Panc1 (cell line): ENCODE measurements around the gene C22orf15. TPM values are rescaled to one million over a fixed set of nuclear protein-coding genes. Genes with fewer than 3 reads are reported as not detected.

ENCODE experiments used
- ATAC-seq: fragments of 200-7000 bp; cut with Tn5 transposase; 2 replicates; pipeline ENCODE4 v1.9.1; 2020; ENCODE audit warnings: mild to moderate bottlenecking, moderate library complexity
- BruUV-seq: library from RNA; stranded (reverse); fragments of 400-500 nt; replicated peaks from 2 replicates; lab custom pipeline; 2021; lab: Mats Ljungman, UMichigan
- CTCF ChIA-PET: fragments of 300-600 bp; sonication (Branson Sonifier 250); formaldehyde crosslinking; loops from one replicate; lab custom pipeline; 2022; ENCODE audit warnings: antibody characterized with exemption; lab: Charles Lee
- POLR2A ChIA-PET: fragments of 300-600 bp; sonication (Branson Sonifier 250); formaldehyde crosslinking; loops from one replicate; lab custom pipeline; 2022; ENCODE audit warnings: antibody characterized with exemption; lab: Charles Lee
- DNase-seq: peaks from one replicate; pipeline ENCODE4 v3.0.0-alpha.2; 2010; ENCODE audit warnings: low read depth, low spot score
- H3K27ac ChIP-seq: 2 replicates; pipeline ENCODE4 v1.5.1; 2011; ENCODE audit warnings: mild to moderate bottlenecking, low read length, inconsistent platforms
- H3K27me3 ChIP-seq: fragments of 200-500 bp; sonication (Bioruptor generic); 2 replicates; pipeline ENCODE4 v1.6.0; 2014; ENCODE audit warnings: low read length, inconsistent platforms; ENCODE audit not compliant: control insufficient read depth, insufficient read depth
- H3K36me3 ChIP-seq: fragments of 200-500 bp; sonication (Bioruptor generic); 2 replicates; pipeline ENCODE4 v1.5.1; 2014; ENCODE audit warnings: inconsistent platforms, mild to moderate bottlenecking, low read length, moderate library complexity; ENCODE audit not compliant: control insufficient read depth, insufficient read depth
- H3K4me1 ChIP-seq: 2 replicates; pipeline ENCODE4 v1.5.1; 2011; ENCODE audit warnings: inconsistent platforms, mild to moderate bottlenecking, low read length, moderate library complexity; ENCODE audit not compliant: control insufficient read depth, insufficient read depth
- H3K4me3 ChIP-seq, 2 experiments: 2 replicates each; pipeline ENCODE4 v1.5.1; 2011 to 2012; ENCODE audit warnings: low read depth in 2 of 2, low read length in 2 of 2, mild to moderate bottlenecking in 2 of 2, inconsistent platforms in 1 of 2, moderate library complexity in 1 of 2
- H3K9me3 ChIP-seq: fragments of 200-500 bp; sonication (Bioruptor generic); 2 replicates; pipeline ENCODE4 v1.5.1; 2014; ENCODE audit warnings: low read depth, mild to moderate bottlenecking, inconsistent platforms, low read length, moderate library complexity; ENCODE audit not compliant: control insufficient read depth, insufficient read depth
- CTCF ChIP-seq: fragments of 450-650 bp; IDR thresholded peaks from 2 replicates; pipeline ENCODE4 v1.5.1; 2017; ENCODE audit warnings: mild to moderate bottlenecking
- POLR2AphosphoS5 ChIP-seq: IDR thresholded peaks from 2 replicates; pipeline ENCODE4 v1.6.1; 2012; ENCODE audit warnings: mild to moderate bottlenecking, low read depth, low read length, moderate library complexity
- REST ChIP-seq, 2 experiments: IDR thresholded peaks; 2 replicates each; pipeline ENCODE4 v1.6.1; 2011 to 2012; ENCODE audit warnings: low read depth in 2 of 2, control low read depth in 1 of 2, low read length in 1 of 2, mild to moderate bottlenecking in 1 of 2, moderate library complexity in 1 of 2; ENCODE audit not compliant: insufficient read depth in 1 of 2
- SIN3A ChIP-seq: IDR thresholded peaks from 2 replicates; pipeline ENCODE4 v1.6.1; 2012; ENCODE audit warnings: low read depth, mild to moderate bottlenecking, low read length, moderate library complexity, borderline replicate concordance; ENCODE audit not compliant: insufficient read depth
- TCF7L2 ChIP-seq: IDR thresholded peaks from 2 replicates; pipeline ENCODE4 v1.6.1; 2011; ENCODE audit warnings: mild to moderate bottlenecking, low read depth, low read length, inconsistent platforms
- in situ Hi-C: cut with HindIII; loops from 2 replicates; pipeline ENCODE4 v1.10.0; 2016; ENCODE audit warnings: low sequenced_read_pairs, low pct_unique_long_range_greater_than_20kb
- intact Hi-C: fragments of 100-400 bp; cut with micrococcal nuclease; formaldehyde crosslinking; loops from one replicate; pipeline ENCODE4 v1.10.0; 2022; ENCODE audit not compliant: unreplicated experiment
- total RNA-seq: library from RNA; stranded (reverse); gene quantifications from one replicate; pipeline ENCODE4 v1.2.1, GENCODE V29; 2021; ENCODE audit not compliant: unreplicated experiment

The C22orf15 gene
- total RNA-seq, 1 experiment from 2014 or later, result not detected

GRCh38 chr22:23800297-23801237, 37.8 kb downstream of the C22orf15 start:
- no peak overlapping the region for H3K4me3 ChIP-seq
- in situ Hi-C loops (no loop called here), intact Hi-C loops (no loop called here)
- H3K27me3 ChIP-seq, result no peaks in the 10 kb centered on the region
- TF ChIP-seq SIN3A (no peak), POLR2AphosphoS5 (no peak), TCF7L2 (no peak), REST (IDR thresholded peaks at IDR 0.05; ENCODE audit: insufficient read depth in 1 of 2, low read depth in 2 of 2, low read length in 1 of 2) (no peak), CTCF (no peak)
- CTCF ChIA-PET, result no interaction called here
- DNase-seq (no peak), ATAC-seq (no peak)
- no peak overlapping the region for H3K27ac ChIP-seq
- H3K4me1 ChIP-seq, result no peaks in the 10 kb centered on the region
- no TSS peak for BruUV-seq
- POLR2A ChIA-PET, result no interaction called here
- peaks cover 4% of the 10 kb centered on the region; the same call in 1 of the 2 replicates for H3K36me3 ChIP-seq
- H3K9me3 ChIP-seq, result no peaks in the 10 kb centered on the region

GRCh38 chr22:23801238-23801821, 38.5 kb downstream of the C22orf15 start:
- H3K36me3 ChIP-seq, result peaks cover 8% of the 10 kb centered on the region
- in situ Hi-C loops, result no loop called here
- ATAC-seq, result no peak

More at GRCh38 chr22:23801238-23801821, 38.5 kb downstream of the C22orf15 start:
- POLR2A ChIA-PET, result no interaction called here
- DNase-seq, result no peak
- Histone ChIP-seq H3K9me3 (no peaks in the 10 kb centered on the region), H3K27ac (no peak overlapping the region), H3K4me1 (no peaks in the 10 kb centered on the region), H3K27me3 (no peaks in the 10 kb centered on the region), H3K4me3 (no peak overlapping the region)
- CTCF ChIA-PET, result interaction anchor here (0.6 kb wide), 1 partner anchor 60 kb away, joined by 10 read pairs; no protein-coding TSS in a partner anchor
- no TSS peak for BruUV-seq
- intact Hi-C loops, result no loop called here
- TF ChIP-seq CTCF (no peak), POLR2AphosphoS5 (no peak), TCF7L2 (no peak), SIN3A (no peak), REST (IDR thresholded peaks at IDR 0.05; ENCODE audit: insufficient read depth in 1 of 2, low read depth in 2 of 2, low read length in 1 of 2) (no peak)
